ENCODE data around the gene LRRC3C. TPM values are rescaled to one million over a fixed set of nuclear protein-coding genes. Genes with fewer than 3 reads are reported as not detected.

LRRC3C gene
- total and polyA plus RNA-seq, 4 donors, result 0.08 to 0.24 (median 0.17) TPM; not detected in 1

DNA sequence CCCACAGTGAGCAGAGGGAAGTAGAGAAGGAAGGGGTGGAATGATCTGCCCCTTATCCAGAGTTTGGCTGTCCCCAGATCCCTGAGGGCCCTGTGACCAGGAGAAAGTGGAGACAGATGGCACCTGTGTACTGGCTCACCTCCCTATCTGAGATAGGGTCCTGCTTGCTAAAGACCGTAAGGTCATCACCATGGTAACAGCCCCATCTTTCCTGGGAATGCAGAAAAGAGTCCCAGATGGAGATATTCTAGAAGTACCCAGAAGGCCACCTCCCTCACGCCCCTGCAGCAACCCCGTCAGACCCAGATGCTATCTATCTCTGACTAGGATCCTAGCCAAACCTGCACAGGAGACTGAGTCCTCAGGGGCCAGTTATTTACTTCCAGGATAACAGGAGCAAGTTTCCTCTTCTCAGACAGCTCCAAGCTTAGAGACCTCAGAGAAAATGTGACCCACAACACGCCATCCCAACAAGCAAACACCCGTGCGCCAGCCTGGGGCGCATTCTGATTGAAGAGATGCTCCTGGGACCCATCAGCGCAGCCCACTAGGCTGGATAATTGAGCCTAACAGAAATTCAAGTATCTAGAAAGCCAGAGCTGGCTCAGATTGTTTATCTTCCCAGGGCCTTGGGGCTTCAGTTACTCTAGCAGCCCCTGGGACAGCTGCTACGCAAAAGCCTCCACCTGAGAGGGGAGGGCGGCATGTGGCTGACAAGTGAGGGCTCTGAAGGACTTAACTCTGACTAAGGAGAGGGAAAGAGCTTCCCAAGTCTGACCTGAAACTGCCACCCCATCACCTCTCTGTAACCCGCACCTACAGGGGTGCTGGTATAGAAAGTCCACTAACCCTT, 2.0 kb upstream of the LRRC3C start:
- peaks cover 28 to 75% (median 56%) of the 10 kb centered on the region in 4 donors for H3K4me1 ChIP-seq (ENCODE audit: control insufficient read depth in 4 of 4, insufficient read depth in 4 of 4, low read length in 3 of 4)
- peak overlapping the region; percentile 89 to 99 for H3K9ac ChIP-seq (ENCODE audit: low read depth in 1 of 2, low read length in 2 of 2)
- TF ChIP-seq FOXA2 (IDR thresholded peaks at IDR 0.05) (no peak), NR2F2 (IDR thresholded peaks at IDR 0.05) (no peak), RAD21 (IDR thresholded peaks at IDR 0.05) (no peak), GABPA (IDR thresholded peaks at IDR 0.05 in 1 of 2, conservative IDR thresholded peaks at IDR 0.05 in 1 of 2) (no peak), FOXA1 (IDR thresholded peaks at IDR 0.05) (no peak), SP1 (IDR thresholded peaks at IDR 0.05) (no peak), RXRA (IDR thresholded peaks at IDR 0.05) (no peak), JUND (IDR thresholded peaks at IDR 0.05) (no peak), HNF4A (conservative IDR thresholded peaks at IDR 0.05) (no peak), YY1 (IDR thresholded peaks at IDR 0.05) (no peak), EGR1 (IDR thresholded peaks at IDR 0.05; ENCODE audit: low read depth in 2 of 2) (no peak), TAF1 (conservative IDR thresholded peaks at IDR 0.05) (no peak)
- TF ChIP-seq, protein P1, sequence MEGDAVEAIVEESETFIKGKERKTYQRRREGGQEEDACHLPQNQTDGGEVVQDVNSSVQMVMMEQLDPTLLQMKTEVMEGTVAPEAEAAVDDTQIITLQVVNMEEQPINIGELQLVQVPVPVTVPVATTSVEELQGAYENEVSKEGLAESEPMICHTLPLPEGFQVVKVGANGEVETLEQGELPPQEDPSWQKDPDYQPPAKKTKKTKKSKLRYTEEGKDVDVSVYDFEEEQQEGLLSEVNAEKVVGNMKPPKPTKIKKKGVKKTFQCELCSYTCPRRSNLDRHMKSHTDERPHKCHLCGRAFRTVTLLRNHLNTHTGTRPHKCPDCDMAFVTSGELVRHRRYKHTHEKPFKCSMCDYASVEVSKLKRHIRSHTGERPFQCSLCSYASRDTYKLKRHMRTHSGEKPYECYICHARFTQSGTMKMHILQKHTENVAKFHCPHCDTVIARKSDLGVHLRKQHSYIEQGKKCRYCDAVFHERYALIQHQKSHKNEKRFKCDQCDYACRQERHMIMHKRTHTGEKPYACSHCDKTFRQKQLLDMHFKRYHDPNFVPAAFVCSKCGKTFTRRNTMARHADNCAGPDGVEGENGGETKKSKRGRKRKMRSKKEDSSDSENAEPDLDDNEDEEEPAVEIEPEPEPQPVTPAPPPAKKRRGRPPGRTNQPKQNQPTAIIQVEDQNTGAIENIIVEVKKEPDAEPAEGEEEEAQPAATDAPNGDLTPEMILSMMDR (IDR thresholded peaks at IDR 0.05; ENCODE audit: low read depth, low read length, missing input control), result no peak
- TF ChIP-seq, protein P2, sequence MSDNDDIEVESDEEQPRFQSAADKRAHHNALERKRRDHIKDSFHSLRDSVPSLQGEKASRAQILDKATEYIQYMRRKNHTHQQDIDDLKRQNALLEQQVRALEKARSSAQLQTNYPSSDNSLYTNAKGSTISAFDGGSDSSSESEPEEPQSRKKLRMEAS (IDR thresholded peaks at IDR 0.05), result no peak
- TF ChIP-seq, protein P3, sequence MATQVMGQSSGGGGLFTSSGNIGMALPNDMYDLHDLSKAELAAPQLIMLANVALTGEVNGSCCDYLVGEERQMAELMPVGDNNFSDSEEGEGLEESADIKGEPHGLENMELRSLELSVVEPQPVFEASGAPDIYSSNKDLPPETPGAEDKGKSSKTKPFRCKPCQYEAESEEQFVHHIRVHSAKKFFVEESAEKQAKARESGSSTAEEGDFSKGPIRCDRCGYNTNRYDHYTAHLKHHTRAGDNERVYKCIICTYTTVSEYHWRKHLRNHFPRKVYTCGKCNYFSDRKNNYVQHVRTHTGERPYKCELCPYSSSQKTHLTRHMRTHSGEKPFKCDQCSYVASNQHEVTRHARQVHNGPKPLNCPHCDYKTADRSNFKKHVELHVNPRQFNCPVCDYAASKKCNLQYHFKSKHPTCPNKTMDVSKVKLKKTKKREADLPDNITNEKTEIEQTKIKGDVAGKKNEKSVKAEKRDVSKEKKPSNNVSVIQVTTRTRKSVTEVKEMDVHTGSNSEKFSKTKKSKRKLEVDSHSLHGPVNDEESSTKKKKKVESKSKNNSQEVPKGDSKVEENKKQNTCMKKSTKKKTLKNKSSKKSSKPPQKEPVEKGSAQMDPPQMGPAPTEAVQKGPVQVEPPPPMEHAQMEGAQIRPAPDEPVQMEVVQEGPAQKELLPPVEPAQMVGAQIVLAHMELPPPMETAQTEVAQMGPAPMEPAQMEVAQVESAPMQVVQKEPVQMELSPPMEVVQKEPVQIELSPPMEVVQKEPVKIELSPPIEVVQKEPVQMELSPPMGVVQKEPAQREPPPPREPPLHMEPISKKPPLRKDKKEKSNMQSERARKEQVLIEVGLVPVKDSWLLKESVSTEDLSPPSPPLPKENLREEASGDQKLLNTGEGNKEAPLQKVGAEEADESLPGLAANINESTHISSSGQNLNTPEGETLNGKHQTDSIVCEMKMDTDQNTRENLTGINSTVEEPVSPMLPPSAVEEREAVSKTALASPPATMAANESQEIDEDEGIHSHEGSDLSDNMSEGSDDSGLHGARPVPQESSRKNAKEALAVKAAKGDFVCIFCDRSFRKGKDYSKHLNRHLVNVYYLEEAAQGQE (IDR thresholded peaks at IDR 0.05), result no peak
- peak overlapping the region; percentile 94 to 95 for H3K27ac ChIP-seq (ENCODE audit: low read depth in 1 of 2, low read length in 2 of 2)
- DNase-seq (ENCODE audit: low spot score), result no peak
- peak overlapping the region; percentile 66 to 90 (median 68) for H3K4me3 ChIP-seq (ENCODE audit: low read depth in 1 of 3, low read length in 3 of 3)
- 64% methylated on average over 11 of the region's 11 CpGs for WGBS
- no peaks in the 10 kb centered on the region for H3K9me3 ChIP-seq (ENCODE audit: control insufficient read depth in 4 of 4, low read length in 3 of 4)
- H3K36me3 ChIP-seq (ENCODE audit: control insufficient read depth in 4 of 4, insufficient read depth in 3 of 4, low read depth in 1 of 4, low read length in 3 of 4), result peaks cover 6 to 10% (median 8%) of the 10 kb centered on the region in 4 donors
- H3K27me3 ChIP-seq (ENCODE audit: control insufficient read depth in 4 of 4, insufficient read depth in 4 of 4, low read length in 3 of 4), result no peaks in the 10 kb centered on the region

DNA sequence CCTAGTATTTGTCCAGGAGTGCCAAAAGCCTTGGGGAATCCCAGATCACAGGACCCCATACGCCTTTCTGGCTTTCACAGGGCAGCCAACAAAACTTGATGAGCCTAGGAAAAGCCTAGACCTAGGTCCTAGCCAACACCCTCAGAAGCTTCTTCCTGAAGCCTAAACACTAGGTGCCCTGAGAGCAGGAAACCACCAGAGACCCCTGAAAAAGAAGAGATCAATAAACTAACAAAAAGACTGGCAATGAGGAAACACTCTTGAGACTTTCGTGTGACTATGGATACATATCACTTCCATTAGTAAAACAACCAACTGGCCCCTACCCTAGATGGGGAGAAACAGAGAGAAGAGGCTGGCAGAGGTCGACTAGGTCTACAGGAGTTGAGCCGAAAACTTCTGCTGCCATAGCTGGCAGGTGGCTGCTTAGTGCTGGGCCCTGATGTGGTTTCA, 1.4 kb upstream of the LRRC3C start:
- Histone ChIP-seq H3K27me3 (ENCODE audit: control insufficient read depth in 4 of 4, insufficient read depth in 4 of 4, low read length in 3 of 4) (no peaks in the 10 kb centered on the region), H3K36me3 (ENCODE audit: control insufficient read depth in 4 of 4, insufficient read depth in 3 of 4, low read depth in 1 of 4, low read length in 3 of 4) (peaks cover 6 to 10% (median 8%) of the 10 kb centered on the region in 4 donors), H3K9me3 (ENCODE audit: control insufficient read depth in 4 of 4, low read length in 3 of 4) (no peaks in the 10 kb centered on the region), H3K27ac (ENCODE audit: low read depth in 1 of 2, low read length in 2 of 2) (peak overlapping the region; percentile 94 to 95), H3K9ac (ENCODE audit: low read depth in 1 of 2, low read length in 2 of 2) (peak overlapping the region; percentile 89 to 99), H3K4me1 (ENCODE audit: control insufficient read depth in 4 of 4, insufficient read depth in 4 of 4, low read length in 3 of 4) (peaks cover 26 to 69% (median 51%) of the 10 kb centered on the region in 4 donors), H3K4me3 (ENCODE audit: low read depth in 1 of 3, low read length in 3 of 3) (peak overlapping the region; percentile 66 to 90 (median 68))
- WGBS, result 21% methylated on average over 4 of the region's 4 CpGs
- TF ChIP-seq NR2F2 (IDR thresholded peaks at IDR 0.05), result no peak
- no peak for TF ChIP-seq TAF1 (conservative IDR thresholded peaks at IDR 0.05)
- DNase-seq (ENCODE audit: low spot score), result no peak

All from liver (tissue), 9 donors.